K562 (cell line): ENCODE measurements around the gene MYL10.

Source experiments
- FOXM1 ChIP-seq, 2 experiments: fragments of 450-650 bp in 1 of 2; sonication (generic) in 1 of 2; formaldehyde crosslinking in 1 of 2; IDR thresholded peaks; 2 replicates each; pipeline versions ENCODE4 v1.6.1 to v1.9.0; 2017 to 2022; ENCODE audit warnings: low read depth in 2 of 2, mild to moderate bottlenecking in 2 of 2, missing genetic modification reagents in 1 of 2, moderate library complexity in 1 of 2
- NFRKB ChIP-seq: fragments of 450-650 bp; IDR thresholded peaks from 2 replicates; pipeline ENCODE4 v1.6.1; 2016; ENCODE audit warnings: low read depth
- POLR2A ChIP-seq: fragments of 450-650 bp; conservative IDR thresholded peaks from 2 replicates; pipeline ENCODE4 v1.6.1; 2016

DNA sequence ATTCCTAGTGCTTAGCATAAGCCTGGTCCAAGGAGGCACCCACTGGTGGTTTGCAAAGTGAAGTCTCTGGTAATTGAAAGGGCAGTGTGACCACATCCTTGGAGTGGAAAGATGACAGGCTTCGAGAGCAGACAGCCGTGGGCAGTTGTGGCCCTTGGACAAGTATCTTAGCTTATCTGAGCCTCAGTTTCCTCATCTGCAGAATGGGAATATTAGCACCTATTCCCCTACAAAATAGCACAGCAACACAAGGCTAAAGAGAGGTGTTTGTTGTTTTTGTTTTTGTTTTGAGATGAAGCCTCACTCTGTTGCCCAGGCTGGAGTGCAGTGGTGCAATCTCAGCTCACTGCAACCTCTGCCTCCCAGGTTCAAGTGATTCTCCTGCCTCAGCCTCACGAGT, 29.3 kb downstream of the MYL10 start:
- no peak for TF ChIP-seq NFRKB
- TF ChIP-seq POLR2A = no peak
- TF ChIP-seq FOXM1 (IDR thresholded peaks at IDR 0.05; ENCODE audit: low read depth) = no peak
- no peak for TF ChIP-seq FOXM1 (CRISPR knock-in tag; IDR thresholded peaks at IDR 0.05; ENCODE audit: low read depth)
